Parathyroid adenoma (tissue), 2 donors: ENCODE data around the gene MIDN.

ENCODE experiments used
- H2AFZ ChIP-seq: fragments of 300-600 bp; sonication (generic); one replicate; pipeline ENCODE4 v1.7.0; 2017; ENCODE audit warnings: antibody characterized with exemption, mild to moderate bottlenecking
- H3K27ac ChIP-seq: fragments of 300-600 bp; sonication (generic); one replicate; pipeline ENCODE4 v1.7.0; 2017
- H3K27me3 ChIP-seq: fragments of 300-600 bp; sonication (generic); one replicate; pipeline ENCODE4 v1.7.0; 2017; ENCODE audit warnings: low read length; ENCODE audit not compliant: control insufficient read depth, insufficient read depth
- H3K36me3 ChIP-seq: fragments of 300-600 bp; sonication (generic); one replicate; pipeline ENCODE4 v1.7.0; 2017; ENCODE audit warnings: low read length; ENCODE audit not compliant: control insufficient read depth, insufficient read depth
- H3K4me1 ChIP-seq: fragments of 300-600 bp; sonication (generic); one replicate; pipeline ENCODE4 v1.7.0; 2017; ENCODE audit warnings: control low read depth
- H3K4me2 ChIP-seq: fragments of 300-600 bp; sonication (generic); one replicate; pipeline ENCODE4 v1.7.0; 2017; ENCODE audit warnings: low read length
- H3K4me3 ChIP-seq: fragments of 300-600 bp; sonication (generic); one replicate; pipeline ENCODE4 v1.7.0; 2017; ENCODE audit warnings: low read depth, low read length
- H3K79me2 ChIP-seq: fragments of 300-600 bp; sonication (generic); one replicate; pipeline ENCODE4 v1.7.0; 2017; ENCODE audit warnings: control low read depth
- H3K9ac ChIP-seq: fragments of 300-600 bp; sonication (generic); one replicate; pipeline ENCODE4 v1.7.0; 2017; ENCODE audit warnings: mild to moderate bottlenecking
- H3K9me3 ChIP-seq: fragments of 300-600 bp; sonication (generic); one replicate; pipeline ENCODE4 v1.7.0; 2017; ENCODE audit warnings: low read length; ENCODE audit not compliant: control insufficient read depth
- TF ChIP-seq, protein P1 (sequence below): fragments of 300-600 bp; sonication (generic); IDR thresholded peaks from one replicate; pipeline ENCODE4 v1.7.0; 2017; ENCODE audit warnings: antibody characterized with exemption, mild to moderate bottlenecking
- donor health status: primary hyperparathyroidism.

The MIDN gene

GRCh38 chr19:1283207-1283916, 35.0 kb downstream of the MIDN start:
- no peaks in the 10 kb centered on the region for H3K36me3 ChIP-seq
- H3K4me2 ChIP-seq, result no peak overlapping the region
- H3K27ac ChIP-seq, result no peak overlapping the region
- no peak overlapping the region for H3K9ac ChIP-seq
- H3K9me3 ChIP-seq, result no peaks in the 10 kb centered on the region
- no peaks in the 10 kb centered on the region for H3K27me3 ChIP-seq
- H3K79me2 ChIP-seq, result no peaks in the 10 kb centered on the region
- no peak overlapping the region for H3K4me3 ChIP-seq
- TF ChIP-seq, protein P1, sequence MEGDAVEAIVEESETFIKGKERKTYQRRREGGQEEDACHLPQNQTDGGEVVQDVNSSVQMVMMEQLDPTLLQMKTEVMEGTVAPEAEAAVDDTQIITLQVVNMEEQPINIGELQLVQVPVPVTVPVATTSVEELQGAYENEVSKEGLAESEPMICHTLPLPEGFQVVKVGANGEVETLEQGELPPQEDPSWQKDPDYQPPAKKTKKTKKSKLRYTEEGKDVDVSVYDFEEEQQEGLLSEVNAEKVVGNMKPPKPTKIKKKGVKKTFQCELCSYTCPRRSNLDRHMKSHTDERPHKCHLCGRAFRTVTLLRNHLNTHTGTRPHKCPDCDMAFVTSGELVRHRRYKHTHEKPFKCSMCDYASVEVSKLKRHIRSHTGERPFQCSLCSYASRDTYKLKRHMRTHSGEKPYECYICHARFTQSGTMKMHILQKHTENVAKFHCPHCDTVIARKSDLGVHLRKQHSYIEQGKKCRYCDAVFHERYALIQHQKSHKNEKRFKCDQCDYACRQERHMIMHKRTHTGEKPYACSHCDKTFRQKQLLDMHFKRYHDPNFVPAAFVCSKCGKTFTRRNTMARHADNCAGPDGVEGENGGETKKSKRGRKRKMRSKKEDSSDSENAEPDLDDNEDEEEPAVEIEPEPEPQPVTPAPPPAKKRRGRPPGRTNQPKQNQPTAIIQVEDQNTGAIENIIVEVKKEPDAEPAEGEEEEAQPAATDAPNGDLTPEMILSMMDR, result no peak
- H2AFZ ChIP-seq, result no peak overlapping the region
- peaks cover 8% of the 10 kb centered on the region for H3K4me1 ChIP-seq

DNA sequence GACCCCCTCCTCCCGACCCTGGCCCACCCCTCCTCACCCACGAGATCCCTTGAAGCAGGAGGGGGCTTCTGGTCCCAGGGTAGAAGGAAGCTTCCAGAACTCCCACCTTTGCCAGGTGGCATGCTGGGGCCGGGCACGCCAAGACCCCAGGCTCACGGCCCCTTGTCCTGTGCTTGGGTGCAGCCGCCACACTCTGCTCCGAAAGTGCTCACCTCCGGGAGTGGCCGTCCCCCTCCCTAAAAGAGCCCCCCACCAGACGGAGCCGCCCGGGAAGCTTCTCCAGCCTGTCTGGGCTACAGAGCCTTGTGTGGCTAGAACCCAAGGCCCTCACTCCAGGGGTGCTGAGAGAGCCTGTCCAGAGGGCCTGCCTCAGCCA, 35.5 kb downstream of the MIDN start:
- no peak overlapping the region for H3K9ac ChIP-seq
- H3K27ac ChIP-seq, result no peak overlapping the region
- TF ChIP-seq, protein P1, result no peak
- no peaks in the 10 kb centered on the region for H3K36me3 ChIP-seq
- H2AFZ ChIP-seq, result no peak overlapping the region
- no peaks in the 10 kb centered on the region for H3K79me2 ChIP-seq
- no peak overlapping the region for H3K4me2 ChIP-seq
- no peaks in the 10 kb centered on the region for H3K27me3 ChIP-seq
- H3K4me3 ChIP-seq, result no peak overlapping the region
- peaks cover 8% of the 10 kb centered on the region for H3K4me1 ChIP-seq
- no peaks in the 10 kb centered on the region for H3K9me3 ChIP-seq

- Histone ChIP-seq H3K9ac (no peak overlapping the region), H3K27me3 (no peaks in the 10 kb centered on the region), H3K4me3 (no peak overlapping the region)
These were observed 36.1 kb downstream of the MIDN start for GRCh38 chr19:1284293-1284978.

GRCh38 chr19:1284979-1285736, 36.8 kb downstream of the MIDN start:
- no peaks in the 10 kb centered on the region for H3K36me3 ChIP-seq
- no peak overlapping the region for H3K9ac ChIP-seq
- no peak overlapping the region for H3K4me2 ChIP-seq
- no peaks in the 10 kb centered on the region for H3K79me2 ChIP-seq
- H2AFZ ChIP-seq, result no peak overlapping the region
- H3K4me3 ChIP-seq, result no peak overlapping the region
- H3K27ac ChIP-seq, result no peak overlapping the region
- no peaks in the 10 kb centered on the region for H3K27me3 ChIP-seq
- TF ChIP-seq, protein P1, result no peak
- H3K4me1 ChIP-seq, result peaks cover 4% of the 10 kb centered on the region
- no peaks in the 10 kb centered on the region for H3K9me3 ChIP-seq

More at GRCh38 chr19:1284293-1284978, 36.1 kb downstream of the MIDN start:
- Histone ChIP-seq H3K9me3 (no peaks in the 10 kb centered on the region), H2AFZ (no peak overlapping the region), H3K4me2 (no peak overlapping the region), H3K79me2 (no peaks in the 10 kb centered on the region), H3K36me3 (no peaks in the 10 kb centered on the region), H3K27ac (no peak overlapping the region), H3K4me1 (peaks cover 8% of the 10 kb centered on the region)
- TF ChIP-seq, protein P1, result no peak
